GM21825 (cell line): Measurements from ENCODE around the gene PCYOX1L.

Experiments
- ATAC-seq: cut with Tn5 transposase; IDR thresholded peaks from one replicate; pipeline ENCODE4 v1.9.1; 2021; ENCODE audit warnings: mild to moderate bottlenecking, moderate library complexity; ENCODE audit not compliant: unreplicated experiment

PCYOX1L gene

DNA sequence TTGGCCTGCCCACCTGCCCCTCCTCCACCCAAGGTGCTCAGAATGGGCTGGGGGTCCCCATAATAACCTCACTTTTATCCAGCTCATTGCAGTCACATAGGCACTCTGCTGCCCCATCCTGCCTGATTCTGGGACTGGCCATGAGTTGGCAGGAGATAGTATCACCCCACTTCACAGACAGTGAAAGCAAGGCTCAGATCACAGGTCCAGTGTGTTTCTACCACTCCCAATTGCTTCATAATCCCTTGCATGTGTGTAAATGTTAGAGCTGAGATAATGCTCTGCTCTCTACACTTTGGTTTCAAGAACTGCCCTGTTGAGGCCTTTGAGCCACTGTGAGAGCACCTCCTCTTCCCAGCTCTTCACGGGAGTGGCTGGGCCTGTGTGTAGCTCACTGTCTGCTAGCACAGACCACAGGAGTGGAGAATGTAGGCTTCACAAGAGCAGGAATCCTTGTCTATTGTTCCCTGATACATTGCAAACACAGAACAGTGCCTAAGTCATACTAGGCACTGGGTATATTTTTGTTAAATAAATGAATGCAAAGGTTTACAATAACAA, 8.4 kb downstream of the PCYOX1L start:
- no peak for ATAC-seq

DNA sequence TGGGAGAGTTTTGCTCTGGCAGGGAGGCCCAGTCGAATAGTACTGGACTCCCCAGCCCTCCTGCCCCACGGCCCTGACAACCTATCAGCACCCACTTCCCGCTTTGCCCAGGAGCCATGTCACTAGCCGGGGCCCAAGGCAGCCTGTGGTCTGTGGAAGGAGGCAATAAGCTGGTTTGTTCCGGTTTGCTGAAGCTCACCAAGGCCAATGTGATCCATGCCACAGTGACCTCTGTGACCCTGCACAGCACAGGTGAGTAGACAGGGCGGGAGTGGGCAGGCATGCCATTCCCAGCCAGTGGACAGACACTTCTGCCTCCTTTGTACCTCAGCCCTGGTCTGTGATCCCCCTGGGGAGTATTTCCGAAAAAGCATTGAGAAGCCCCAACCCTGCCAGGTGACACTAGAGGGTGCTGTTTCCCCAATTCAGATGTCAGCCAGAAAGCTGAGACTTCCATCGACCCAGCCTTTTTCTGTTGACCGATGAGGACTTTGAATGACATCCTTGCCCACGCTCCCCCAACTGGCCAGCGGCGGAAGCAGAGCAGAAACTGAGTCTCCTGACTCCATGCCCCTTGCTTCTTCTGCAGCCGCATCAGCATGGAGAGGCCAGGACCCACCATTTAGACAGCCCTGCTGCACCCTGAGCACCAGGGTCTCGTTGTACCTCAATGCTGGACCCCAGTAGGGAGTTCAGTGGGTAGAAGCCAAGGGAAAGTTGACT, 9.6 kb downstream of the PCYOX1L start:
- peak; percentile 69 for ATAC-seq

DNA sequence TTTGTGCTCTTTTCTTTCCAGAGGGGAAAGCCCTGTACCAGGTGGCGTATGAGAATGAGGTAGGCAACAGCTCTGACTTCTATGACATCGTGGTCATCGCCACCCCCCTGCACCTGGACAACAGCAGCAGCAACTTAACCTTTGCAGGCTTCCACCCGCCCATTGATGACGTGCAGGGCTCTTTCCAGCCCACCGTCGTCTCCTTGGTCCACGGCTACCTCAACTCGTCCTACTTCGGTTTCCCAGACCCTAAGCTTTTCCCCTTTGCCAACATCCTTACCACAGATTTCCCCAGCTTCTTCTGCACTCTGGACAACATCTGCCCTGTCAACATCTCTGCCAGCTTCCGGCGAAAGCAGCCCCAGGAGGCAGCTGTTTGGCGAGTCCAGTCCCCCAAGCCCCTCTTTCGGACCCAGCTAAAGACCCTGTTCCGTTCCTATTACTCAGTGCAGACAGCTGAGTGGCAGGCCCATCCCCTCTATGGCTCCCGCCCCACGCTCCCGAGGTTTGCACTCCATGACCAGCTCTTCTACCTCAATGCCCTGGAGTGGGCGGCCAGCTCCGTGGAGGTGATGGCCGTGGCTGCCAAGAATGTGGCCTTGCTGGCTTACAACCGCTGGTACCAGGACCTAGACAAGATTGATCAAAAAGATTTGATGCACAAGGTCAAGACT, 10.3 kb downstream of the PCYOX1L start:
- ATAC-seq = no peak

DNA sequence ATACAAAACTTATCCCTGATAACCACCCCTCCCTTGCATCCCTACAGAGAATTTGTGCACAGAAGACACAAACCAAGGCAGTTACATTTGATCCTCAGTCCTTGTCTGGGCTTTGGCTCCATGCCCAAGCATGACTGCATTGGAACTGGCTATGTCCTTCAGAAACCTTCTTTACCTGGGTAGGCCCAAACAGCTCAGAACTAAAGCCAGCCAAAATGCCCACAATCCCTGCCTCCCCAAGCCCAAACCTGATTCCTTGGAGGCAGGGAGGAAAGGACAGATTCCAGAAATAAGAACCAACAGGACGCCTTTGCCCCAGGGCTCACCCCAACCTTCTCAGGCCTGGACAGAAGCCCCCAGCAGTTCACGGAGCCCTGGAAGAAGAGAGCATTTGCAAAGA, 13.0 kb downstream of the PCYOX1L start:
- ATAC-seq = no peak

DNA sequence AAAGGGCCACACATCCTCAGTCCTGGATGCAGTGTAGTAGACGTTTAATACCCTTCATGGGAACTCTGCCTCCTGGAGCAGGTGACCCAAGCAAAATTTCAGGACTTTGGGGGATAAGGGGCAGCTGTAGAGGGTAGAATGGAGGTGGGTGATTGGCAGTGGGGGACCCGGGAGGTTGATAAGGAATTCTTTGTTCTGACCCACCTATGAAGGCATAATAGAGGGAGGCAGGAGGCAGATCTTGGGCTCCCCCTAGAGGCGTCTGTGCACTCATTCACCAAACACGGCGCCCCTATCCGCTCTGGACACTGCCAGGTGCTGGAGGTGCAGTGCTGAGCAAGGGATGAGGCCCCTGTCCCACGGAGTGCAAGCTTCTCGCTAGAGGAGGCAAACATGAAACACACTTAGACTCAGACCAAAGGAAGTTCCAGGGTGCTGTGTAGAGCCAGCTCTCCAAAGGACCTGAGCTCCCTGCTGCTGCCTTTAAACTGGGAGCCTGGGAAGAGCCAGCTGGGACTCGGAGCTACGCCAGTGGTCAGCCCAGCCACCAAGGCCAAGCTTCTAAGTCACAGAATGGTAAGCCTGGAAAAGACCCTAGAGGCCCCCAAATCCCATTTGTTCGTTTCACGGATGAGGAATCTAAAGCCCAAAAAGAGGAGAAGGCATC, 13.6 kb downstream of the PCYOX1L start:
- ATAC-seq = peak; percentile 78

DNA sequence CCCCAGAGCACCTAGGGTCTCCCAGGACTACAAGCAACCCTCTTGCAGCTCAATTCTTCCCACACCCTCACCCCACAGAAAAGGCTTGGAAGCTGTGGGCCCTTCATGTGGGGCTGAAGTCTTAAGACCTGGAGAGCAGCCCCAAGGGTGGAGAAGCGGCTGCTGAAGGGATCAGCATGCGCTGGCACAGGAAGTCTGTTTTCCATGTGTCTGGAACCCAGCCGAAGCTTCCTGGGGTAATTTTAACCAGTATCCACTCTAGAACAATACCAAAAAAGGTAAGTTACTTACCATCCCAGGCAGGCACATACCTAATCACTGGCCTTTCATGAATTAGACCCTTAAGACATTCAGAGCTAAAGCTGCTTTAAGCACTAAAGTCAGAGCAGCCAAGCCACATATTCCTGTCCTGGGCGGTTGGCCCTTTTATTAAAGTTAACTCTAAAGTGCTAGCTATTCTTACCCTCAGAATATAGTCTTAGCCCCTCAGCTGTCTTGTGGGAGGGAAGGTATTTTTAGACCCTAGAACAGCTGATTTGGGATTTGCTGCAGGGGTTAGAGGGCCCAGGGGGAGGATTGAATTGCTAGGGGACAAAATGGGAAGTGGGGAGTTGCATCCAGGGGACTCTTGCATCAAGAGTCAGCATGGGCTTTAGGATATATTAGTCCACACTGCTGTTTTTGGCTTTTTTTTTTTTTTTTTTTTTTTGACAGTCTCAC, 14.4 kb downstream of the PCYOX1L start:
- no peak for ATAC-seq

DNA sequence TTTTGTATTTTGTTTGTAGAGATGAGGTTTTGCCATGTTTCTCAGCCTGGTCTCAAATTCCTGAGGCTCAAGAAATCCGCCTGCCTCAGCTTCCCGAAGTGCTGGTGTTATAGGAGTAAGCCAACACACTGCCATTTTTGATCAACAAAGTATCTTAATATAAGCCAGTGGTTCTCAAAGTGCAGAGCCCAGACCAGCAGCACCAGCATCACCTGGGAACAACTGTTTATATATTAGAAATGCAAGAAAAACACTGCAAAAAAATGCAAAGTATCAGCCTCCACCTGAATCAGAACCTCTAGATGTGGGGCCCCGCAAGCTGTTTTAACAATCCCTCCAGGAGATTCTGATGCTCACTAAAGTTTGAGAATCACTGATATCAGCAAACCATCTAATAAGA, 15.1 kb downstream of the PCYOX1L start:
- no peak for ATAC-seq

DNA sequence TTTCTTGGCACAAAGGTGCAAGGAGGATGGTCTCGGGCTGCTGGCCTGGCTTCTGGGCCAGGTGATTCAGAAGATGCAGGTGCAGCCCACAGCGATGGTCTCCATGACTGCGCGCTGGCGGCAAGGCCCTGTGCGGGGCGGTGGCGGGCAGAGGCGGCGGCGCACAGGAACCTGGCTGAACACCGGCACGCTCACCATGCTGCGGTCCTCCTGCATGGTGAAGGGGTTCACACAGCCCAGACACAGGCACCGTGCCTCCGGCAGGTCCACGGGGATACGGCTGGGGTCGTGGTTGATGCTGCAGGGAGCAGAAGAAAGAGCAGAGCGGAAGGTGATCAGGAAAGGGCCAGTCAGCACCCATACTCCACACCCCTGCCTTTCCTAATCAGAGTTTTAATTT, 16.5 kb downstream of the PCYOX1L start:
- ATAC-seq = no peak

DNA sequence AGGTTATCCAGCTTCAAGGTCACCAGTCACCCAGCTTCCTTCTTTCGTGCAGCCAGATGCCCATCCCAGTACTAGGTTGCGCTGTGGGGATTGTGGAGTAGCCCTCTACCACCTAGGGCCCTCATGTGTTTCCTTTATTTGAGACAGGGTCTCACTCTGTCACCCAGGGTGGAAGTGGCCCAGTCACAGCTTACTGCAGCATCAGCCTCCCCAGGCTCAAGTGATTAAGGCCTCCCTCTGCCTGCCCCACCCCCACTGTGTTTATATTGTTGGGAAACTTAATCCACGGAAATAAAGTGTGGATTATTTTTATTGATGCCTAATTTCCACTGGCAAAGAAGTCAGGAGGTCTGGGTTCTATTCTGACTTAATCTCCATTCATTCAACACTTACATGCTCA, 17.0 kb downstream of the PCYOX1L start:
- ATAC-seq = no peak

DNA sequence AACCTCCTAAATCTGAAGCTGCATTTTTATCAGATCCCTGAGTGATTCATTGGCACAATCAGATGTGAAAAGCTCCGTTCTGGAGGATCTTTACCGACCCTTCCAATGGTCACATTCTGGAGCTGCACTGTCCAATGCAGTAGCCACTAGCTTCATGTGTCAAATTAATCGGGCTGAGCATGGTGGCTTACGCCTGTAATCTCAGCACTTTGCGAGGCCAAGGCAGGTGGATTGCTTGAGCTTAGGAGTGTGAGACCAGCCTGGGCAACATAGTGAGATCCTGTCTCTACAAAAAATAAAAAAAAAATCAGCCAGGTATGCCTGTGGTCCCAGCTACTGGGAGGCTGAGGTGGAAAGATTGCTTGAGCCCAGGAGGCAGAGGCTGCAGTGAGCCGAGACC, 17.6 kb downstream of the PCYOX1L start:
- no peak for ATAC-seq

DNA sequence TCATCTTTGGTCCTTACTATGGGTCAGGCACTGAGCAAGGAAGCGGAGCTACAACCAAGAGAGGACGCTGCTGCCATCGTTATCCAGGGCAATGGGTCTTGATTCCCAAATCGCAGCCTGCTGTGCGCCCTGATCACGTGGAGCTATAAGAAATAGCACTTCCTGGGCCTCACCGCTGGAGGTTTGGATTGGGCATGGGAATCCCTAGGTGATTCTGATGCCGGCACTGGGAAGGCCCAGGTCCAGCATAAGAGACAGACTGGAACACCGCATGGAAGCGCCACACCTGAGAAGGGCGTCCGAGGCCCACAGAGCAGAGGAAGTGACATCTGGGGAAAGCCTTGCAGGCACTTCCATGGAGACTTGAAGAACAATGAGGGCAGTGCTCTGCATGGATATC, 18.3 kb downstream of the PCYOX1L start:
- ATAC-seq = no peak

DNA sequence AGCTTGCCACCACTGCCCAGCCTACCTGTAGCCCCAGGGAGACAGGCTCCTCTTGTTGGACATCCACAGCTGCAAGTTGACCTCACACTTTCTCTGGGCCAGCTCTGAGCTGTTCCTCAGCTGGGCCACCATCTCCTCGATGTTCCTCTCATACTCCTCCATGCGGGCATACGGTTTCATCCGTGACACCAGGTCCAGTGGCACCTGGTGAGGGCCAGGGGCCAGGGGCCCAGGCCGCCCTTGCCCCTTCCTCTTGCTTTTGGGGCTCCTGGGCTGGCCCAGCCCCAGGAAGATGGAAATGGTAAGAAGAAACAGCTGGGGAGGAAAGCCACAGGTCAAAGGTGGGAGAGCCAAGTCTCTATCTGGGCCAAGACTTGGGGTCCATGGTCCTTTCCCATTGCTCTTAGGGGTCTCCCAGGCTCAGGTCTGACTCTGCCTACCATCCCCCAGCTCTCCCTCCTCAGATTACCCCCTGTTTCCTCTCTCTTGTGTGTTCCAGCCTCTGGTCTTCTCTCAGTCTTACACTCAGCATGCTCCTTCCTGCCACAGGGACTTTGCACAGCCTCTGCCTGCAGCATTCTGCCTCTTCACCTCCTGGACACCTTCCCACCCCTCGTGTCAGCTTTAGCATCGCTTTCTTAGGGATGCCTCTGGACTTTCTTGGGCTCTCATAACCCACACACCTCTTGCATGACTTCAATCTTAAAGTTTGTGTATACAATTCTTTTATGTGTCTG, 19.0 kb downstream of the PCYOX1L start:
- no peak for ATAC-seq

DNA sequence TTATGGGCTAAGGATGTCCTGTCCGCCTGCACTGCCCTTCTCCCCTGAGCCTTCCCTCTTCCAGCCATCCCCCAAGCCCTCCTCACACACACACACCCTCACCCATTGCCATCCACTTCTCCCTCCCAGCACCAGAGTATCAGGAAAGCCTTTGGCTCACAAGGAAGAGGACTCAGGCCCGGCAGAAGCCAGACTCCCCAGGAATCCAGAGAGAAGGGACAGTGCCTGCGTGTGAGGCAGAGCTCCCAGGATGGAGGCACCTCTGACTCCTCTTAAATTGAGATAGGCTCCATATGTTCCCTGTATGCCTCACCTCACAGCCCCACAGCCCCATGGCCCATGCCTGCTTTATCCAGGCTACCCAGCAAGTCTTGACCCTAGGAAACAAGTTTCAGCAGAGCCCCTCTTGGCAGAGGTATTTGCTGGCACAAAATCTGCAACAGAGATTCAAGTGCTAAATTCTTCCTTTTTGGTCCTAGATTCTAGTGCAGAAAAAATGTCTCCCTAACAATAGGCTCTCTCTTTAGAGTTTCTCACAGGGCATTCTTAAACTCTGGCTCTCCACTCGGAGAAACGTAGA, 20.5 kb downstream of the PCYOX1L start:
- no peak for ATAC-seq

DNA sequence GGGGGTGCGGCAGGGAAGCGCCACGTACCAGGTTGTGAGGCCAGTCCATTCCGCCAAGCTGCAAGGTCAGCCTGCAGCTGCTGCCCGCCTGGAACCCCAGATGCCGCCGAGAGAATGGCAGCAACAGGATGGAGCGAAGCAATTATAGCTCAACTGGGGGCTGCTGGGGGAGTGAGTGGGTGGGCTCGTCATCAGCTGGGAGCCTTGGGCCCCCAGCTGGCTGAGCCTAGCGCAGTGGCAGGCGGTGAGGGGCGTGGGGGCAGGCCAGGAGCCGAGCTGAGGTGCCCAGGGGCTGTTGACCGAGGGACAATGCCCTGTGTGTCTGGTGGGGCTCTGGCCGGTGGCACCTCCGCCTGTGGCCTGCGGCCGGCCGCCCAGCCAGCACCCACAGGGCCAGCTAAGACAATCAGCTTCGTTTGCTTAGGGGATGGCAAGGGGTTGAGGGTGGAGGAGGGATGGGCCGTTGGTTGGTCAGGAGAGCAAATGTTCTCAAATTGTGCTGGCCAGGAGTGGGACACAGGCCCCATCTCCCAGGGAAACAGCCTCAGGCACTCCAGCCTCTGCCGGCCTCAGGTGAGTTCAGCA, 21.4 kb downstream of the PCYOX1L start, which contains the start of gene IL17B:
Gene IL17B (minus strand): TSS at position 116 of the 585 bp plus-strand sequence. CDS start 67 bp downstream, at position 49.
- no peak for ATAC-seq

DNA sequence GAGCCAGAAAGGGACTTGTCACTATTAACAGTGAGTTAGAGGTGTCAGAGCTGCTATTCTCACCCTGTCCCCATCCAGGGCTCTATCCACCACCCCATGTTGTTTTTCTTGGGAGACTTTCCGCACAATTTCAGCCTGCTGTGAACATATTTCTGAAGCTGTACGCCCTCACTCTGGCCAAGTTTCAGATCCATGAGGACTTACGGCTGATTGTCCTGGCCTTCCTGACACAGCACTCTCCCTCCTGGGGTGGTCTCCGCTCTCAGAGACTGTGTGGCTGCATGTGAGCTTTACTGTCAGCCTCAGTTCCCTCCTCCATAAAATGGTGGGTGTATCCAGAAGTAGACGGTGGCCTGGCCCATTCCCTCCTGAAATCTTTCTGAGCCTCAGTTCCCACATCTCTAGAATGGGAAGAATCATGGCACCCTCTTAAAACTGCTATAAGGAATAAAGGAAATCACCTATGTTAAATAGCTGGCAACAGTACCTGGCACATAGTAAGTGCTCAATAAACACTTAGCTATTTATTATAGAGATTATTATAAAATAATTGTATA, 22.1 kb downstream of the PCYOX1L start:
- no peak for ATAC-seq

DNA sequence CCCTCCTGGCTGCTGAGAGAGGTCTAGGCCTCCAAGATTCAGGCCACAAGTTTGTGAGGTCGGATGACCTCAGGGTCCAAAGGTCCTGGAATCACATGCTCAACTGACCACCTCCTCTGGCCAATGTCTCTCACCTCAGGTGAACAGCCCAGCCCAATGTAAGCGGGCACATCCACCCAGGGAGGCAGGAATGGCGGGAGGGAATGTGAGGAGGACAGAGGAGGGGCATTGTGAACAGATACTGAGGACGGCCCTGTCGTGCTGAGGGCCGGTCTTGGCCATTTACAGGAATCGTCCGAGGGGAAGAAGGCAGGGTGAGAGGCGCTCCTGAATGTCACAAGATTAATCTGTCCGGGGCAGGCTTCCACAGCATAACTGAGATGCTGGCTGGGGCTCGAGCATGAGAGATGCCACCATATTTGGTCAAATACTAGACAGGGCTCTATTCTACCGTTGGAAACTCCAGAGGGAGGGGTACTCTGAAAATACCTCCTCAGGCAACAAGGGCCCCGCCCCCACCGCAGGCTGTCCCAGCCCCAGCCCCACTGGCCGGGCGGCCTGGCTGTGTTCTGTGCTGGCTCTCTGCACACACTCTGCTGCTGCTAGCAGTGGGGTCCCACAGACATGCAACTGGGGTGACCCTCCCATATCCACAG, 22.7 kb downstream of the PCYOX1L start:
- no peak for ATAC-seq

DNA sequence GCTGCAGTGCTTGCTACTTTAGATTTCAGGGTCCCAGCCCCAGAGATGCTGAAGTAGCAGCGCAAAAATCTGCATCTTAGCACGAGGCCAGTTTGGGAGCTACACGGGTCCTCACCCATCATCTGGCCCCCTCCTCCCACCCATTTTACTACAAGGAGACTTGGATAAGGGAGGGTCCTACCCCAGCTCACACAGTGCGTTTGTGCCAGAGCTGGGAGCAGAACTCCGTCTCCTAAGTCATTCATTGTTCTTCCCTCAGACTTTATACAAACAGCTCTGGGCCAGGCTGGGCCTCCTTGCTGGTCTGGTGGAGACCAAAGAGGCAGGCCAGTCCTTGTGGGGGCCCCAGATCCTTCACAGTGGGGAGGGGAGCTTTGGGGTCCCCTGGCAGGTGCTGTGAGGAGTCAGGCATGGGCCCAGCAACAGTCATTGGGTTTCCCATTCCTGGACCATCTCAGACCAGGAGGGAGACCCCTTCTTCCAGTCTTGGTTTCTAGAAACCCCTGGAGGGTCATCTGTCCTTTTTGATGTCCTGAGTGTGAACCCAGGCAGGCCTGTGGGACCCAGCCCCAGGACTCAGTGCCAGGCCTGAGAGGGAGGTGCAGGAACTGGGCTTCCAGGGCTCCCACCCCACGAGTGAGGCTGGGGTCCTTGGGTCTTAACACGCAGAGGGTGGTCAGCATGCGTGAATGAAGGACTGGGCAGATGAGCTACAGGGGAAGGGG, 23.6 kb downstream of the PCYOX1L start:
- ATAC-seq = no peak

DNA sequence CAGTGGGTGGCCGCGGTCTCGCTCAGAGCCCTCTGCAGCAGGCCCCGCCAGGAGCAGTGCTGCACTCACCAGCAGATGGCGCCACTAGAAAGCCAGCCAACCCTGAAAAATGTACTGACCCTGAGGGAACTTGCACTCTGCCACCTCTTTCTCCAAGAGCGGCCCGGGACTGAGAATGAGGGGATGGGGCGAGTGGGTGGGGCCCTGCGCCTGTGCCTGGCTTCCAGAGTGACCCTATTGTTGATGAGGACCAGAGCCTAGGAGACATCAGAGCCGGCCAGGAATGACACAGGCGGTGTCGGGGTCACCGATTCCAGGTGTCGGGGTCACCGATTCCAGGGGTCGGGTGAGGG, 24.1 kb downstream of the PCYOX1L start:
- peak; percentile 61 for ATAC-seq
